VCaP (cell line): ENCODE measurements around the gene ANKRD16.
A peak's percentile ranks its signal among the peaks of the same experiment; 100 is the strongest.

Experiments used
- H3K27ac ChIP-seq: fragments of 450-650 bp; 2 replicates; pipeline ENCODE4 v1.5.1; 2017
- CTCF ChIP-seq: fragments of 450-650 bp; conservative IDR thresholded peaks from 2 replicates; pipeline ENCODE4 v1.5.1; 2017; ENCODE audit warnings: mild to moderate bottlenecking, moderate library complexity

ANKRD16 gene

GRCh38 chr10:5889624-5890451, at the start of gene ANKRD16, which contains the start of gene FBH1:
TSS of gene ANKRD16 (minus strand) at chr10:5889893. CDS start at chr10:5889354, 539 bp downstream.
TSS of gene FBH1 (plus strand) at chr10:5890243. CDS start at chr10:5890346, 103 bp downstream.
- H3K27ac ChIP-seq: peak within 1 kb of the TSS; percentile 89
- no peak for TF ChIP-seq CTCF

- H3K27ac ChIP-seq: no peak overlapping the region
- TF ChIP-seq CTCF: no peak
These were observed 48.6 kb upstream of the ANKRD16 start for GRCh38 chr10:5938291-5938690.

- TF ChIP-seq CTCF: no peak
- no peak overlapping the region for H3K27ac ChIP-seq
These were observed 47.3 kb upstream of the ANKRD16 start for GRCh38 chr10:5937016-5937415.

- no peak overlapping the region for H3K27ac ChIP-seq
- no peak for TF ChIP-seq CTCF
These were observed 45.9 kb upstream of the ANKRD16 start for GRCh38 chr10:5935628-5936027.

GRCh38 chr10:5933909-5934546, 44.3 kb upstream of the ANKRD16 start:
- no peak for TF ChIP-seq CTCF
- H3K27ac ChIP-seq: no peak overlapping the region

GRCh38 chr10:5932345-5932744, 42.7 kb upstream of the ANKRD16 start:
- no peak overlapping the region for H3K27ac ChIP-seq
- TF ChIP-seq CTCF: no peak

GRCh38 chr10:5930272-5930671, 40.6 kb upstream of the ANKRD16 start:
- H3K27ac ChIP-seq: no peak overlapping the region
- no peak for TF ChIP-seq CTCF
